Measurements from ENCODE around the gene CREBBP. TPM values are rescaled to one million over a fixed set of nuclear protein-coding genes. Genes with fewer than 3 reads are reported as not detected.

The CREBBP gene
- total and polyA plus RNA-seq, 9 of the 15 experiments (the other 6 are each of a cell fraction or from before 2014, with no cell fraction given) = 0.70 to 24.8 (median 5.6) TPM

- TF ChIP-seq ZBTB34 (CRISPR knock-in tag; IDR thresholded peaks at IDR 0.05) (no peak), ZNF384 (IDR thresholded peaks at IDR 0.05; ENCODE audit: low read depth, low read length) (no peak), EP300 (IDR thresholded peaks at IDR 0.05; ENCODE audit: low read length) (peak; percentile 3; the same call in 1 of the 2 replicates), ZNF282 (CRISPR knock-in tag; IDR thresholded peaks at IDR 0.05) (0 out of 2 replicates have a peak, but pooled peaks have one; percentile 55), ZNF197 (CRISPR knock-in tag; IDR thresholded peaks at IDR 0.05; ENCODE audit: low read depth) (0 out of 2 replicates have a peak, but pooled peaks have one; percentile 52), BRF2 (IDR thresholded peaks at IDR 0.05; ENCODE audit: borderline replicate concordance, insufficient read depth, insufficient read length) (no peak), RERE (CRISPR knock-in tag; IDR thresholded peaks at IDR 0.05; ENCODE audit: borderline replicate concordance) (no peak), CBFA2T3 (IDR thresholded peaks at IDR 0.05) (0 out of 2 replicates have a peak, but pooled peaks have one; percentile 11), ELF1 (tag; IDR thresholded peaks at IDR 0.05) (no peak), TRIM25 (IDR thresholded peaks at IDR 0.05; ENCODE audit: borderline replicate concordance) (no peak), TRIM24 (IDR thresholded peaks at IDR 0.05) (0 out of 4 replicates have a peak, but pooled peaks of 1 of the 2 experiments have one; percentile 10), ZNF140 (CRISPR knock-in tag; IDR thresholded peaks at IDR 0.05) (no peak), PRMT5 (CRISPR knock-in tag; IDR thresholded peaks at IDR 0.05) (no peak), ZNF408 (CRISPR knock-in tag; IDR thresholded peaks at IDR 0.05; ENCODE audit: low read depth) (no peak), ETS1 (conservative IDR thresholded peaks at IDR 0.05; ENCODE audit: control insufficient read depth, low read depth, low read length) (peak; percentile 88; the same call in 1 of the 2 replicates)
Observed at GRCh38 chr16:3717235-3718018, 163.1 kb downstream of the CREBBP start, which contains the start of gene TRAP1 (continued).

Measured in K562 (cell line).